HEK293T (cell line): Measurements from ENCODE around the gene MYO9A.
A peak's percentile ranks its signal among the peaks of the same experiment; 100 is the strongest.

ENCODE experiments used
- CTCF ChIA-PET: fragments of 350-600 bp; formaldehyde crosslinking; extraction: SDS; loops from one replicate; lab custom pipeline; 2021; ENCODE audit warnings: antibody characterized with exemption, inconsistent platforms; lab: Yijun Ruan, JAX
- POLR2A ChIA-PET: fragments of 350-600 bp; formaldehyde crosslinking; extraction: SDS; loops from one replicate; lab custom pipeline; 2020; ENCODE audit warnings: antibody characterized with exemption, inconsistent platforms; lab: Yijun Ruan, JAX
- DNase-seq: peaks from one replicate; pipeline ENCODE4 v3.0.0; 2012; ENCODE audit warnings: mixed read lengths; ENCODE audit errors: extremely low spot score
- ARNT ChIP-seq: fragments of 450-650 bp; IDR thresholded peaks from 2 replicates; pipeline ENCODE4 v1.6.1; 2017; ENCODE audit warnings: mild to moderate bottlenecking
- BHLHE40 ChIP-seq: fragments of 450-650 bp; IDR thresholded peaks from 2 replicates; pipeline ENCODE4 v1.6.1; 2016; ENCODE audit warnings: mild to moderate bottlenecking, moderate library complexity, borderline replicate concordance
- CTBP1 ChIP-seq: fragments of 450-650 bp; IDR thresholded peaks from 2 replicates; pipeline ENCODE4 v1.6.1; 2016; ENCODE audit warnings: borderline replicate concordance
- ELF4 ChIP-seq: fragments of 450-650 bp; IDR thresholded peaks from 2 replicates; pipeline ENCODE4 v1.6.1; 2017; ENCODE audit warnings: antibody characterized with exemption
- FOXA1 ChIP-seq: fragments of 450-650 bp; IDR thresholded peaks from 2 replicates; pipeline ENCODE4 v1.6.1; 2016; ENCODE audit warnings: mild to moderate bottlenecking
- FOXK2 ChIP-seq: fragments of 450-650 bp; IDR thresholded peaks from 2 replicates; pipeline ENCODE4 v1.6.1; 2016; ENCODE audit warnings: mild to moderate bottlenecking
- FOXM1 ChIP-seq: fragments of 450-650 bp; IDR thresholded peaks from 2 replicates; pipeline ENCODE4 v1.6.1; 2017; ENCODE audit warnings: mild to moderate bottlenecking, borderline replicate concordance
- HDGF ChIP-seq: fragments of 450-650 bp; IDR thresholded peaks from 2 replicates; pipeline ENCODE4 v1.6.1; 2017; ENCODE audit warnings: antibody characterized with exemption, borderline replicate concordance
- L3MBTL2 ChIP-seq: fragments of 450-650 bp; conservative IDR thresholded peaks from 2 replicates; pipeline ENCODE4 v1.6.1; 2016; ENCODE audit warnings: mild to moderate bottlenecking
- LEF1 ChIP-seq: fragments of 450-650 bp; IDR thresholded peaks from 2 replicates; pipeline ENCODE4 v1.6.1; 2017; ENCODE audit warnings: mild to moderate bottlenecking, borderline replicate concordance
- NFRKB ChIP-seq: fragments of 450-650 bp; IDR thresholded peaks from 2 replicates; pipeline ENCODE4 v1.6.1; 2016; ENCODE audit warnings: mild to moderate bottlenecking, moderate library complexity
- SP1 ChIP-seq: fragments of 450-650 bp; IDR thresholded peaks from 2 replicates; pipeline ENCODE4 v1.6.1; 2017
- SUZ12 ChIP-seq: fragments of 450-650 bp; IDR thresholded peaks from 2 replicates; pipeline ENCODE4 v1.6.1; 2016; ENCODE audit warnings: mild to moderate bottlenecking
- TARDBP ChIP-seq: fragments of 450-650 bp; IDR thresholded peaks from 2 replicates; pipeline ENCODE4 v1.6.1; 2016
- ZNF384 ChIP-seq: fragments of 450-650 bp; IDR thresholded peaks from 2 replicates; pipeline ENCODE4 v1.6.1; 2016
- TF ChIP-seq, protein P1 (sequence below): fragments of 450-650 bp; IDR thresholded peaks from 2 replicates; pipeline ENCODE4 v1.6.1; 2016

MYO9A gene

DNA sequence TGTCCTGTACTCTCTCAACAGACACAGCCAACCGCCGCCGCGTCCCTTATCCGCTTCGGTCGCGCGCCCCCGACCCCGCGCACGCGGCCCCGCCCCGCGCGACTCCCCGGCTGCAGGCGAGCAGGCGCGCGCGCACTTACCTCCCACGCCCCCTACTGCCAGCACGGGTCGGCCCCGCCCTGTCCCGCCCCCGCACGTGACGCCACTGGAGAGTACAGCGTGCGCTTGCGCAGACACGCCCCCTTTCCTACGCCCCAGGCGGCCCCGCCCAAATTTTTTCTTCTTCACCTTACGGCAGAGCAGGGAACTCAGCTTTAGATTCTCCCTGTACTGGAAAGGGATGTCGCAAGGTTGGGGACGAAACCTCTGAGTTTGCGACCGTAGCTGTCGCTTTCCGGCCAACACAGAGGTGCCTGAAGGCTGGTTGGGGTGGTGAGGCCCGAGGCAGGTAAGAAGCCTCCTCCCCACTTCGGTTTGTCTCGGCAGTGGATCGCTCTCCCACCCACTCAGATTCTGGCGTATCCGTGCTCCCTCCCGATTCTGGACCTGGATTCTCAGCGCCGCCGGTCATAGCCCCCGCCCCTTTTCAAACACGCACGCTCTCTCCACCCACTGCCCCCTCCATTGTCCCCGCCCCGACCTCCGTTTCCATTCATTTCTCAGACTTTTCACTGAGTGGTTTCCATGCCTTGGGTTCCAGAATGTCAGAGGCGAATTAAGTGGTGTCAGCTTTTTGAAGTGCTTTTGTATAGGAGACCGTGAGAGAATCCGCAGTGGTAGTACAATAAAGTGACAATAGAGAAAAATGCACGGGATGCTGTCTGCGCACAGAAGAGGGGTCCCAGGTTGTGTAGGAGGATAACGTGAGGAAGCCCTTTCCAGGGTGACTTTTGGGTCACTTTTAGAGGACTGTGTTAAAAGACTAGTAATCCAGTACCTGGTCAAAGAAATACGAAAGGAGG lies at the start of gene MYO9A, which contains the start of gene SENP8:
TSS of gene MYO9A (minus strand) at position 134 of the 962 bp plus-strand sequence. CDS start 71,587 bp downstream, outside the sequence.
TSS of gene SENP8 (plus strand) at position 387 of the 962 bp plus-strand sequence. CDS start 21,221 bp downstream, outside the sequence.
- peak; percentile 97 for DNase-seq
- no peak; the same call in 1 of the 2 replicates for TF ChIP-seq L3MBTL2
- TF ChIP-seq, protein P1, sequence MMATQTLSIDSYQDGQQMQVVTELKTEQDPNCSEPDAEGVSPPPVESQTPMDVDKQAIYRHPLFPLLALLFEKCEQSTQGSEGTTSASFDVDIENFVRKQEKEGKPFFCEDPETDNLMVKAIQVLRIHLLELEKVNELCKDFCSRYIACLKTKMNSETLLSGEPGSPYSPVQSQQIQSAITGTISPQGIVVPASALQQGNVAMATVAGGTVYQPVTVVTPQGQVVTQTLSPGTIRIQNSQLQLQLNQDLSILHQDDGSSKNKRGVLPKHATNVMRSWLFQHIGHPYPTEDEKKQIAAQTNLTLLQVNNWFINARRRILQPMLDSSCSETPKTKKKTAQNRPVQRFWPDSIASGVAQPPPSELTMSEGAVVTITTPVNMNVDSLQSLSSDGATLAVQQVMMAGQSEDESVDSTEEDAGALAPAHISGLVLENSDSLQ, result 0 out of 2 replicates have a peak, but pooled peaks have one; percentile 11
- peak; percentile 85 for TF ChIP-seq SP1
- CTCF ChIA-PET, result interaction anchor here (0.5 to 0.6 kb wide), 2 partner anchors 364 to 875 kb away, joined by 3 read pairs; no protein-coding TSS in a partner anchor
- POLR2A ChIA-PET, result interaction anchor here (0.6 to 2.3 kb wide), 19 partner anchors 9 to 1948 kb away, joined by 3 to 18 read pairs (median 3); partner anchors contain the start of gene PKM

DNA sequence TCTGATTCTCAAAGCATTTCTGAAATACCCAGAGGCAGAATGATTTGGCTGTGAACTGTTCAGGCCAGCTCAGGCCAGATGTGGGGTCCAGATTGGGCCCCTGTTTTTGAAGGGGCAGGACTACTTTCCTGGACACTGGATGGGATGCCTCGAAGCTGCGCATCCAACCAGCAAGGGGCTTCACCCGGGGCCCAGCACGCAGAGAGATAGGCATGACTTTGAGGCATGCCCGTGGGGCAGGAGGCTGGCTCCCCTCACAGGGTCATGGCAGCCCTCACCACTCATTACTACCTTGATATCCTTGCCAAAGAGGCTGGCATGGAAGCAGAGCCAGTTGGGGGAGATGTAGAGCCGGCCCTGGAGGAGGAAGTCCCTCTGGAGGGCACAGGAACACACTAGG lies 49.5 kb upstream of the MYO9A start:
- POLR2A ChIA-PET, result no interaction called here
- CTCF ChIA-PET, result interaction anchor here (1.0 kb wide), 1 partner anchor 59 kb away, joined by 3 read pairs; no protein-coding TSS in a partner anchor
- DNase-seq, result no peak
- TF ChIP-seq L3MBTL2 (no peak), LEF1 (no peak), SP1 (no peak), FOXM1 (no peak), FOXA1 (no peak), ZNF384 (no peak), NFRKB (no peak), CTBP1 (no peak), ELF4 (no peak), HDGF (no peak), TARDBP (no peak), BHLHE40 (no peak), FOXK2 (no peak), SUZ12 (no peak)
- TF ChIP-seq, protein P1, result no peak

DNA sequence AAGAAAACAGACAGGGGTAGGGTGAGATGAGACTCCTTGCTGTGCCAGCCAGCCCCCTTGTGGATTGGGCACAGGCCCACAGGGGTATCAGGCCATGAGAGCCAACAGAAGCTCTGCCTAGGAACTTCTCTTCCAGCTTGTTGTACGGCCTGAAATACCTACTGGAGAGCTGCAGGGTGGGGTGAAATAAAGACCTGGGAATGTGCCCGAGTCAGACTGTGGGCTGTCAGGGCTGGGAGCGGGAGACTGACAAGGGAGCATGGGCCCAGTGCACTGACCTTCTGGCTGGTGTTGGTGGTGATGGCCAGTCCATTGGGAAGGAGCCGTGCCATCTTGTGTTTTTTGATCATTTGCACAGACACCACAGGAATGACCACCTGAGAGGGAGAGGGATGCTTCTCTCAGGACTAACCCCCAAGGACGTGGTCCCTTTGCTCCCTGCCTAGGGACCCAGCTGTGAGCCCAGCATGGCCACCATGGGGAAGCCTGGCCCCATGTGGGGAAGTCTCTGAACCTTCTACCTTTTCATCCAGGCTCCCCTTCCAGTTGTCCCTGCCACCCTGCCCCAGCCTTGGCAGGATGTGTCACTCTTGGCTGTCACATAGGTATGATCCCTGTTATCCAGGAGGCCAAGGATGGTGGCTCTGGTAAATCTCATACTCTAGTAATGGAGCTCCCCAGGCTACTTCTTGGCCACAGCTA lies 48.9 kb upstream of the MYO9A start:
- ChIA-PET POLR2A (no interaction called here), CTCF (interaction anchor here (0.5 kb wide), 1 partner anchor 10 kb away, joined by 4 read pairs; no protein-coding TSS in a partner anchor)
- TF ChIP-seq HDGF (no peak), BHLHE40 (no peak), CTBP1 (no peak), FOXA1 (no peak), ARNT (no peak), LEF1 (no peak), SP1 (no peak), L3MBTL2 (no peak), TARDBP (no peak), FOXK2 (no peak), ZNF384 (no peak), FOXM1 (no peak), NFRKB (no peak), ELF4 (no peak), SUZ12 (no peak)
- TF ChIP-seq, protein P1, result no peak
- DNase-seq, result no peak

GRCh38 chr15:72163719-72164118 lies 45.8 kb upstream of the MYO9A start:
- DNase-seq, result no peak
- ChIA-PET POLR2A (no interaction called here), CTCF (no interaction called here)
- TF ChIP-seq CTBP1, result no peak

DNA sequence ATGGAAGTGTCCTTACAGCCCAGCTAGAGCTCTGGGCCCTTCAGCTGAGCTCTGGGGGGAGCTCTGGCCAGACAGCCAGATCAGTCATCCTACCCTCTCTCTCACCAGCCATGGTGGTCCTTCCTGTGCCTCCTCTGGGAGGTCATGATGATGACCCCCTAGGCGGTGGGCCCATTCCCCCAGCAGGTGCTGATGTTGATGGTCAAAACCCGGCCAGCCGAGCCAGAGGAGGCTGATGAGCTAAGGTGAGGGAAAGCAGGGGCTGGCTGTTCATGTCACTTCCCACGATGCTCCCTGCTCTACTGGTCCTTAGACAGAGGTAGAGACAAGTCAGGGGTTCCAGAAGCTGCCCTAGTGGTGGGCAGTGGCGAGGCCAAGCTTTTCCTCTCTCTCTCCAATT lies 44.6 kb upstream of the MYO9A start:
- ChIA-PET POLR2A (no interaction called here), CTCF (interaction anchor here (0.9 kb wide), 1 partner anchor 9 kb away, joined by 3 read pairs; no protein-coding TSS in a partner anchor)
- DNase-seq, result no peak
- TF ChIP-seq TARDBP (no peak), LEF1 (no peak), ELF4 (no peak)
